Skeletal muscle cell (primary cell): ENCODE measurements around the gene LRRC75B.

ENCODE experiments used
- DNase-seq: peaks from one replicate; pipeline ENCODE4 v3.0.0-alpha.2; 2010; ENCODE audit warnings: low read depth
- H3K4me3 ChIP-seq: 2 replicates; pipeline ENCODE4 v1.5.1; 2011; ENCODE audit warnings: low read depth, mild to moderate bottlenecking, control low read depth, low read length, moderate library complexity

The LRRC75B gene

GRCh38 chr22:24588381-24588756 is 4.5 kb downstream of the LRRC75B start:
- H3K4me3 ChIP-seq = no peak overlapping the region
- DNase-seq = no peak

GRCh38 chr22:24587948-24588347 is 4.9 kb downstream of the LRRC75B start:
- H3K4me3 ChIP-seq = no peak overlapping the region
- no peak for DNase-seq

GRCh38 chr22:24587251-24587650 is 5.6 kb downstream of the LRRC75B start:
- no peak overlapping the region for H3K4me3 ChIP-seq
- no peak for DNase-seq

- H3K4me3 ChIP-seq = no peak overlapping the region
- DNase-seq = no peak
These were observed 6.8 kb downstream of the LRRC75B start for GRCh38 chr22:24585927-24586546.

- no peak for DNase-seq
- H3K4me3 ChIP-seq = no peak overlapping the region
These were observed 7.4 kb downstream of the LRRC75B start for GRCh38 chr22:24585461-24585860.

GRCh38 chr22:24584871-24585411 is 7.9 kb downstream of the LRRC75B start:
- no peak for DNase-seq
- H3K4me3 ChIP-seq = no peak overlapping the region

GRCh38 chr22:24584166-24584790 is 8.6 kb downstream of the LRRC75B start:
- H3K4me3 ChIP-seq = no peak overlapping the region
- no peak for DNase-seq

- H3K4me3 ChIP-seq = no peak overlapping the region
- no peak for DNase-seq
These were observed 9.4 kb downstream of the LRRC75B start for GRCh38 chr22:24583221-24584165.

- H3K4me3 ChIP-seq = no peak overlapping the region
- DNase-seq = no peak
These were observed 10.6 kb downstream of the LRRC75B start for GRCh38 chr22:24582056-24582814.

GRCh38 chr22:24580276-24580675 is 12.6 kb downstream of the LRRC75B start:
- no peak overlapping the region for H3K4me3 ChIP-seq
- DNase-seq = peak; percentile 38

GRCh38 chr22:24579258-24579601 is 13.6 kb downstream of the LRRC75B start:
- DNase-seq = no peak
- no peak overlapping the region for H3K4me3 ChIP-seq

- no peak overlapping the region for H3K4me3 ChIP-seq
- DNase-seq = no peak
These were observed 14.3 kb downstream of the LRRC75B start for GRCh38 chr22:24578355-24579257.

GRCh38 chr22:24576778-24577177 is 16.1 kb downstream of the LRRC75B start:
- no peak overlapping the region for H3K4me3 ChIP-seq
- no peak for DNase-seq

GRCh38 chr22:24571266-24571665 is 21.6 kb downstream of the LRRC75B start:
- DNase-seq = no peak
- H3K4me3 ChIP-seq = no peak overlapping the region

- DNase-seq = no peak
These were observed 25.2 kb downstream of the LRRC75B start for GRCh38 chr22:24567668-24568067.

GRCh38 chr22:24566899-24567511 is 25.9 kb downstream of the LRRC75B start:
- no peak for DNase-seq

More at GRCh38 chr22:24567668-24568067, 25.2 kb downstream of the LRRC75B start:
- H3K4me3 ChIP-seq = no peak overlapping the region

GRCh38 chr22:24565077-24565476 is 27.8 kb downstream of the LRRC75B start:
- H3K4me3 ChIP-seq = no peak overlapping the region
- DNase-seq = no peak

More at GRCh38 chr22:24566899-24567511, 25.9 kb downstream of the LRRC75B start:
- no peak overlapping the region for H3K4me3 ChIP-seq
